GM20000 (cell line): ENCODE data around the gene TFRC.

Experiments used
- DNase-seq: peaks from one replicate; pipeline ENCODE4 v3.0.0; 2012; ENCODE audit warnings: low spot score
- CTCF ChIP-seq: IDR thresholded peaks from 2 replicates; pipeline ENCODE4 v1.5.1; 2012; ENCODE audit warnings: mild to moderate bottlenecking, control low read depth; ENCODE audit errors: extremely low read depth, missing control alignments

Gene TFRC

GRCh38 chr3:196081834-196082618, at the start of gene TFRC:
Gene TFRC (minus strand): TSS chr3:196082090. CDS start chr3:196077099, 4,991 bp downstream.
- no peak for TF ChIP-seq CTCF
- peak; percentile 100 for DNase-seq

DNA sequence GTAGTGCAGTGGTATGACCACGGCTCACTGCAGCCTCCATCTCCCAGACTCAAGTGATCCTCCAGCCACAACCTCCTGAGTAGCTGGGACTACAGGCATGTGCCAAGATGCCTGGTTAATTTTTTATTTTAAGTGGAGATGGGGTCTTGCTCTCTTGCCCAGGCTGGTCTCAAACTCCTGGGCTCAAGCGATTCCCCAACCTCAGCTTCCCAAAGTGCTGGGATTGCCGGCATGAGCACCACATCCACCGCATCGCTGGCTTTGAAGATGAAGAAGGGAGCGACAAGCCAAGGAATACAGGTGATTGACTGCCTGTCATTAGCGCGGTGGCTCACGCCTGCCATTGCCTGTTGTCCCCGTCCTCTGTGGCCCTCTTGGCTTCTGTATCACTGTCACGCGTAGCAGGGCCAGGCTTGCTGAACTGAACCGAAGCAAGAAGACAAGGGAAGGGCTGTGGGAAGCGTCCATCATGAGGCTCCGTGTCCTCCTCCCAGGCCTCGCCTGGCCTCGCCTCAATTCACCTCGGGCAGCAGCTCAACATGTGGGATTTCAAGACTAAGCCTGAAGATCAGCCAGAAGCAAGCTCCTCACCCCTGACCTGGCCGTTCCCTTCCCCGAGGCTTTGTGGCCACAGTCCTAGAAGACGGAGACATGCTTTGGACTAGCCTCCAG, 46.4 kb upstream of the TFRC start:
- TF ChIP-seq CTCF, result no peak
- DNase-seq, result no peak

GRCh38 chr3:196127308-196128040, 45.6 kb upstream of the TFRC start:
- DNase-seq, result no peak
- no peak for TF ChIP-seq CTCF

DNA sequence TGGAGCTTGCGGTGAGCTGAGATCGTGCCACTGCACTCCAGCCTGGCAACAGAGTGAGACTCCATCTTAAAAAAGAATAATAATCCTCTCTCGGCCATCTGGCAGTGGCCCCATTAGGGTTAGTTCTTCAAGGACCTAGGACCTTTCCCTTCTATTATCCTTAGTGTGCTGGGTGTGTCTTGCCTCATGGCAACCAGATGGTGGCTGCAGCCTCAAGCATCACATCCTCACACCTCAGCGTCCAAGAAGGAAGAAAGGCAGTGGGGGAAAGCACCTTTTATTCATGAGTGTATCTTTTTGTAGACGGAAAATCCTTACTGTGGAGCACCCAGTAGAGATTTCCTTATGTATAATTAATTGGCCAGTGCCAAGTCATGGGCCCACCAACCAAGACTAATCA, 42.7 kb upstream of the TFRC start:
- DNase-seq, result no peak
- no peak for TF ChIP-seq CTCF

GRCh38 chr3:196122688-196123046, 40.8 kb upstream of the TFRC start:
- DNase-seq, result no peak

DNA sequence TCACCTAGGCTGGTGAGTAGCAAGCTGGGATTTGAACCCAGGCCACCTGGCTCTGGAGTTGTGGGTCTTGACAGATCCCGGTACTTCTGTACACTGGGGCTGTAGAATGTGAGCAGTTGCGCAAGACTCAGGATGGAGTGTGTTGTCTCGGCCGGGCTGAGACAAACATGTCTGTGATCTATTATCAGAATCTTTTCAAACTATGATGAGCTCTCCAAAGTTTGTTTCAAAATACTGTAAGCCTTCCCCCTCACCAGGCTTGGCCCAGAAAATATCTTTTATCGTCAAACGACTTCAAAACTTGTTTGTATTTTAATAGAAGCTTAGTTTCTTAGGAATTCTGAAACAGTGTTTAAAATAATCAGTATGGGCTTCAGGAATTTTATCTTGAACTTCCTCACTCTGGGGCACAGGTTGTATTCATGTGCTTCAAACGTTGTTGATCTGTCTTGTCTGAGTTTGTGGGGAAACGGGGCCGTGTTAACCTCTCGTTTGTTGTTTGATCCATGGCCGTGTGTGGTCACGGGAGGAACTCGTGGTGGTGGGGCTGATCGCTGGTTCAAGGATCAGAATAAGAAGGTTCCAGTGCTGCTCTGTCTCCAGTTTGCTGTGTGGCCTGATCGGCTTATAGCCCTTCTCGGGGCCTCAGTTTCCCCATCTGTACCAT, 40.3 kb upstream of the TFRC start:
- no peak for DNase-seq
- no peak for TF ChIP-seq CTCF

More at GRCh38 chr3:196122688-196123046, 40.8 kb upstream of the TFRC start:
- no peak for TF ChIP-seq CTCF
